ENCODE results near the gene HACE1.

- no peak for TF ChIP-seq CTCF (IDR thresholded peaks at IDR 0.05)
- TF ChIP-seq POLR2A (IDR thresholded peaks at IDR 0.05): no peak
Measured at GRCh38 chr6:104837158-104837557, 22.6 kb downstream of the HACE1 start.
